ENCODE results near the gene YES1.

Gene YES1

GRCh38 chr18:816869-817268 is 4.8 kb upstream of the YES1 start:
- Histone ChIP-seq H3K4me1 (ENCODE audit: control insufficient read depth, insufficient read depth, low read length) (no peaks in the 10 kb centered on the region), H3K27ac (ENCODE audit: extremely low read depth, low read depth, low read length) (no peak overlapping the region), H3K9me3 (ENCODE audit: control insufficient read depth, insufficient read depth, low read depth, low read length) (no peaks in the 10 kb centered on the region), H3K4me3 (ENCODE audit: low read depth, low read length) (no peak overlapping the region), H3K36me3 (ENCODE audit: control insufficient read depth in 2 of 2, insufficient read depth in 1 of 2, low read length in 2 of 2) (no peaks in the 10 kb centered on the region)
- ChIA-PET POLR2A (interaction anchor here (0.5 kb wide), 1 partner anchor 19 kb away, joined by 4 read pairs; no protein-coding TSS in a partner anchor), CTCF (interaction anchor here (0.6 to 6.7 kb wide), 3 partner anchors 9 to 77 kb away, joined by 3 to 50 read pairs (median 4); no protein-coding TSS in a partner anchor)
- TF ChIP-seq ZNF624 (tag by site-specific recombination; IDR thresholded peaks at IDR 0.05) (no peak), ZNF211 (tag by site-specific recombination; IDR thresholded peaks at IDR 0.05; ENCODE audit: low read depth) (no peak), PRDM2 (tag by site-specific recombination; IDR thresholded peaks at IDR 0.05; ENCODE audit: borderline replicate concordance) (no peak), ZNF239 (tag by site-specific recombination; IDR thresholded peaks at IDR 0.05) (no peak), ZNF513 (tag by site-specific recombination; IDR thresholded peaks at IDR 0.05) (no peak)
- TF ChIP-seq, protein P1, sequence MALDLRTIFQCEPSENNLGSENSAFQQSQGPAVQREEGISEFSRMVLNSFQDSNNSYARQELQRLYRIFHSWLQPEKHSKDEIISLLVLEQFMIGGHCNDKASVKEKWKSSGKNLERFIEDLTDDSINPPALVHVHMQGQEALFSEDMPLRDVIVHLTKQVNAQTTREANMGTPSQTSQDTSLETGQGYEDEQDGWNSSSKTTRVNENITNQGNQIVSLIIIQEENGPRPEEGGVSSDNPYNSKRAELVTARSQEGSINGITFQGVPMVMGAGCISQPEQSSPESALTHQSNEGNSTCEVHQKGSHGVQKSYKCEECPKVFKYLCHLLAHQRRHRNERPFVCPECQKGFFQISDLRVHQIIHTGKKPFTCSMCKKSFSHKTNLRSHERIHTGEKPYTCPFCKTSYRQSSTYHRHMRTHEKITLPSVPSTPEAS (tag by site-specific recombination; IDR thresholded peaks at IDR 0.05) = no peak

DNA sequence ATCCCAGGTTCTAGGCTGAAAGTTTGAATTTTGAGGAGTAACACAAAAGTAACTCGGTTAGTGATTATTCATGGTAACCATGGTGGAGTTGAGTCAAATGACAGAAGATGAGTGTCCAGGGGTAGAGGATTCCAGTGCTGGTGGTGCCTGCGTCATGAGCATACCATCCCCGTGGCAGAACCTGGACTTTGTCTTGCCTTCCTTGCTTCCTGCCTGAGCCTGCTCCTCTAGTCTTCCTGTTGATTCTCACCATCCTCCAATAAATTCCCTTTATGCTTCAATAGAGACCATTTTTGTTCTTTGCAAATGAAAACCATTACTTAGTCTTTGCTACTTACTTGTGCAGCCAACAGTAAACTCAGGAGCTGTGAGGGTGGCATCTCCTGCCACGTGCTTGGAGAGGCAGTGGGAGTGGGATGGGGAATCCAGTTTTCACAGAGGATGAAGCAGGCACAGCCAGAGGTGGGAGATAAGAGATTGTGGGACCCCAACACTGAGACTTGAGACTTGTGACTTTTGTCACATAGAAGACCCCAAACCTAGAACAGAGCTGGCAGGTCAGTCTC is 4.1 kb upstream of the YES1 start:
- POLR2A ChIA-PET = interaction anchor here (0.5 kb wide), 1 partner anchor 20 kb away, joined by 4 read pairs; no protein-coding TSS in a partner anchor

GRCh38 chr18:815353-815752 is 3.3 kb upstream of the YES1 start:
- Histone ChIP-seq H3K4me3 (ENCODE audit: low read depth, low read length) (no peak overlapping the region), H3K27ac (ENCODE audit: extremely low read depth, low read depth, low read length) (no peak overlapping the region), H3K9me3 (ENCODE audit: control insufficient read depth, insufficient read depth, low read depth, low read length) (no peaks in the 10 kb centered on the region), H3K4me1 (ENCODE audit: control insufficient read depth, insufficient read depth, low read length) (peaks cover 1% of the 10 kb centered on the region), H3K36me3 (ENCODE audit: control insufficient read depth in 2 of 2, insufficient read depth in 1 of 2, low read length in 2 of 2) (no peaks in the 10 kb centered on the region)
- CTCF ChIA-PET = interaction anchor here (0.8 to 4.8 kb wide), 3 partner anchors 16 to 78 kb away, joined by 3 to 37 read pairs (median 5); no protein-coding TSS in a partner anchor
- TF ChIP-seq GLI2 (tag by site-specific recombination; IDR thresholded peaks at IDR 0.05; ENCODE audit: borderline replicate concordance, low read depth) = no peak
- TF ChIP-seq ZNF146 (tag by site-specific recombination; IDR thresholded peaks at IDR 0.05) = no peak
- no peak for TF ChIP-seq ZNF37A (tag by site-specific recombination; IDR thresholded peaks at IDR 0.05)
- TF ChIP-seq TCF7L2 (IDR thresholded peaks at IDR 0.05; ENCODE audit: borderline replicate concordance, low read depth, low read length) = no peak
- TF ChIP-seq ZNF416 (tag by site-specific recombination; IDR thresholded peaks at IDR 0.05) = no peak
- no peak for TF ChIP-seq WT1 (tag by site-specific recombination; IDR thresholded peaks at IDR 0.05)
- POLR2A ChIA-PET = no interaction called here

More for the DNA sequence above, 4.1 kb upstream of the YES1 start:
- no peaks in the 10 kb centered on the region for H3K9me3 ChIP-seq (ENCODE audit: control insufficient read depth, insufficient read depth, low read depth, low read length)
- no peak overlapping the region for H3K27ac ChIP-seq (ENCODE audit: extremely low read depth, low read depth, low read length)
- CTCF ChIA-PET = interaction anchor here (0.5 to 4.8 kb wide), 3 partner anchors 10 to 70 kb away, joined by 3 to 37 read pairs (median 3); no protein-coding TSS in a partner anchor
- H3K36me3 ChIP-seq (ENCODE audit: control insufficient read depth in 2 of 2, insufficient read depth in 1 of 2, low read length in 2 of 2) = no peaks in the 10 kb centered on the region
- no peak overlapping the region for H3K4me3 ChIP-seq (ENCODE audit: low read depth, low read length)
- no peak for TF ChIP-seq ZNF37A (tag by site-specific recombination; IDR thresholded peaks at IDR 0.05)
- no peaks in the 10 kb centered on the region for H3K4me1 ChIP-seq (ENCODE audit: control insufficient read depth, insufficient read depth, low read length)
